K562 (cell line): ENCODE results near the gene PRR7. TPM values are rescaled to one million over a fixed set of nuclear protein-coding genes. Genes with fewer than 3 reads are reported as not detected.

Source experiments
- ATAC-seq: fragments of 200-7000 bp; cut with Tn5 transposase; 3 replicates; pipeline ENCODE4 v1.9.1; 2020; ENCODE audit warnings: moderate library complexity
- BruUV-seq: library from RNA; stranded (reverse); fragments of 400-500 nt; replicated peaks from 2 replicates; lab custom pipeline; 2021; lab: Mats Ljungman, UMichigan
- CTCF ChIA-PET: fragments of 300-600 bp; formaldehyde crosslinking; extraction: SDS; loops from one replicate; lab custom pipeline; 2021; ENCODE audit warnings: low intra/inter-chr PET ratio; lab: Yijun Ruan, JAX
- POLR2A ChIA-PET: fragments of 300-600, 350-650 bp; sonication (Branson Sonifier 250); formaldehyde crosslinking; extraction: SDS; loops from one replicate; lab custom pipeline; 2021; ENCODE audit warnings: antibody characterized with exemption, inconsistent platforms; lab: Yijun Ruan, JAX
- DNase-seq, 4 experiments: peaks; one replicate each; pipeline versions ENCODE4 v3.0.0 to v3.0.0-alpha.2; 2011 to 2018; ENCODE audit warnings: low spot score in 3 of 4, mixed read lengths in 3 of 4; ENCODE audit errors: extremely low read depth in 1 of 4
- FAIRE-seq: peaks from 2 replicates; lab custom pipeline; 2011; peaks lifted over from hg19 to GRCh38; lab: Jason Lieb, UNC
- H2AFZ ChIP-seq: 2 replicates; pipeline ENCODE4 v1.6.0; 2011; ENCODE audit warnings: low read depth, low read length, control low read depth, inconsistent platforms
- H3K27ac ChIP-seq: fragments of 200-600 bp; 3 replicates; pipeline ENCODE4 v1.8.0; 2011; ENCODE audit warnings: low read depth, mild to moderate bottlenecking, control low read depth, inconsistent platforms, low read length, moderate library complexity, mixed read lengths; ENCODE audit errors: extremely low read depth
- H3K27me3 ChIP-seq, 2 experiments: fragments of 300-600 bp in 1 of 2; 2 replicates in 1 of 2; 3 replicates in 1 of 2; pipeline versions ENCODE4 v1.6.0 to v1.8.0; 2011; ENCODE audit warnings: inconsistent platforms in 2 of 2, low read length in 2 of 2, mild to moderate bottlenecking in 1 of 2, mixed read lengths in 1 of 2, moderate library complexity in 1 of 2; ENCODE audit not compliant: control insufficient read depth in 2 of 2, insufficient read depth in 2 of 2
- H3K36me3 ChIP-seq: fragments of 300-600 bp; 3 replicates; pipeline ENCODE4 v1.8.0; 2011; ENCODE audit warnings: mild to moderate bottlenecking, low read length, inconsistent platforms; ENCODE audit not compliant: control insufficient read depth, insufficient read depth
- H3K4me1 ChIP-seq, 2 experiments: fragments of 200-600 bp in 1 of 2; replicated peaks in 1 of 2; 2 replicates in 1 of 2; 3 replicates in 1 of 2; pipeline versions ENCODE4 v1.5.1 to v1.8.0; 2011; ENCODE audit warnings: inconsistent platforms in 2 of 2, low read length in 2 of 2, mild to moderate bottlenecking in 1 of 2, mixed read lengths in 1 of 2, moderate library complexity in 1 of 2; ENCODE audit not compliant: control insufficient read depth in 2 of 2, insufficient read depth in 2 of 2
- H3K4me2 ChIP-seq: 2 replicates; pipeline ENCODE4 v1.6.1; 2011; ENCODE audit warnings: low read length, control low read depth, inconsistent platforms, mixed read lengths; ENCODE audit not compliant: insufficient read depth
- H3K4me3 ChIP-seq: fragments of 200-600 bp; sonication (generic), shearing (Covaris generic); 2 replicates; pipeline ENCODE4 v1.5.1; 2016; ENCODE audit warnings: control low read depth, inconsistent platforms
- H3K79me2 ChIP-seq: fragments of 200-600 bp; 3 replicates; pipeline ENCODE4 v1.8.0; 2011; ENCODE audit warnings: low read length, inconsistent platforms; ENCODE audit not compliant: control insufficient read depth, insufficient read depth
- H3K9ac ChIP-seq, 2 experiments: 2 replicates each; pipeline versions ENCODE4 v1.6.0 to v1.6.1; 2011; ENCODE audit warnings: low read depth in 2 of 2, low read length in 2 of 2, control low read depth in 1 of 2, inconsistent platforms in 1 of 2, mild to moderate bottlenecking in 1 of 2, mixed read lengths in 1 of 2; ENCODE audit not compliant: insufficient read depth in 1 of 2
- H3K9me1 ChIP-seq: one replicate; pipeline ENCODE4 v1.6.0; 2011; ENCODE audit warnings: inconsistent platforms, mild to moderate bottlenecking, low read length, moderate library complexity; ENCODE audit not compliant: control insufficient read depth, insufficient read depth
- H3K9me3 ChIP-seq: replicated peaks from 2 replicates; pipeline ENCODE4 v1.5.1; 2011; ENCODE audit warnings: low read depth, low read length, inconsistent platforms; ENCODE audit not compliant: control insufficient read depth, insufficient read depth
- H4K20me1 ChIP-seq: replicated peaks from 2 replicates; pipeline ENCODE4 v1.6.1; 2011; ENCODE audit warnings: low read length, inconsistent platforms, mixed read lengths; ENCODE audit not compliant: control insufficient read depth, insufficient read depth
- CHCHD3 ChIP-seq: fragments of 250-450 bp; sonication (Bioruptor Pico); IDR thresholded peaks from 2 replicates; pipeline ENCODE4 v2.1.2; 2022; ENCODE audit warnings: mild to moderate bottlenecking
- CHD1 ChIP-seq: fragments of 200-600 bp; sonication (generic); IDR thresholded peaks from one replicate; pipeline ENCODE4 v1.6.1; 2012; ENCODE audit warnings: mild to moderate bottlenecking, moderate library complexity, low read length, inconsistent platforms
- ERF ChIP-seq: fragments of 450-650 bp; formaldehyde crosslinking; IDR thresholded peaks from 2 replicates; pipeline ENCODE4 v1.4.0; 2020; ENCODE audit warnings: mild to moderate bottlenecking, mixed read lengths
- FOXA3 ChIP-seq, 2 experiments: fragments of 450-650 bp in 1 of 2; sonication (generic) in 1 of 2; formaldehyde crosslinking; IDR thresholded peaks in 1 of 2; conservative IDR thresholded peaks in 1 of 2; 2 replicates each; pipeline versions ENCODE4 v1.4.0 to v1.8.0; 2020 to 2022; ENCODE audit warnings: mild to moderate bottlenecking in 2 of 2, missing genetic modification reagents in 1 of 2
- KLF16 ChIP-seq: IDR thresholded peaks from 2 replicates; pipeline ENCODE4 v1.6.1; 2016; ENCODE audit warnings: antibody characterized with exemption
- MAX ChIP-seq: sonication (generic); formaldehyde crosslinking; IDR thresholded peaks from 2 replicates; pipeline ENCODE4 v1.9.0; 2022; ENCODE audit warnings: mild to moderate bottlenecking, missing genetic modification reagents
- NR2C2 ChIP-seq, 2 experiments: fragments of 200-800 bp in 1 of 2; sonication (Bioruptor generic) in 1 of 2; sonication (generic) in 1 of 2; formaldehyde crosslinking in 1 of 2; IDR thresholded peaks; 2 replicates each; pipeline versions ENCODE4 v1.6.1 to v1.8.0; 2016 to 2022; ENCODE audit warnings: mild to moderate bottlenecking in 1 of 2, missing compliant biosample characterization in 1 of 2, missing genetic modification characterization in 1 of 2, missing genetic modification reagents in 1 of 2
- RBM22 ChIP-seq: fragments of 200-400 bp; formaldehyde crosslinking; IDR thresholded peaks from 2 replicates; pipeline ENCODE4 v1.6.1; 2018; ENCODE audit warnings: low read length, low read depth; ENCODE audit not compliant: poor library complexity, severe bottlenecking
- RBM39 ChIP-seq: fragments of 200-400 bp; formaldehyde crosslinking; optimal IDR thresholded peaks from 2 replicates; pipeline ENCODE3; 2018; ENCODE audit warnings: low read depth, low read length
- SRF ChIP-seq, 2 experiments: fragments of 250-450, 450-650 bp in 1 of 2; sonication (Bioruptor Pico) in 1 of 2; sonication (generic) in 1 of 2; formaldehyde crosslinking; IDR thresholded peaks; 2 replicates each; pipeline versions ENCODE4 v1.5.0 to v1.5.1; 2020 to 2022; ENCODE audit warnings: mild to moderate bottlenecking in 1 of 2, missing genetic modification reagents in 1 of 2
- ZNF140 ChIP-seq: fragments of 250-450 bp; sonication (Bioruptor Pico); IDR thresholded peaks from 2 replicates; pipeline ENCODE4 v1.8.0; 2021; ENCODE audit warnings: moderate library complexity, mild to moderate bottlenecking, inconsistent platforms
- ZNF24 ChIP-seq: fragments of 450-650 bp; IDR thresholded peaks from 2 replicates; pipeline ENCODE4 v1.6.1; 2016
- WGBS: fragments of 100-300 bp; shearing (Covaris generic); methylation state at CpG from one replicate; pipeline ENCODE4 v1.1.6; 2016; ENCODE audit warnings: low coverage, mixed read lengths; ENCODE audit not compliant: insufficient coverage; ENCODE audit errors: missing lambda C conversion rate; 5-methylcytosine and 5-hydroxymethylcytosine counted together
- in situ Hi-C: fragments of 300-500 bp; cut with MboI; formaldehyde crosslinking; loops from 4 replicates; pipeline ENCODE4 v1.15.0; 2018; ENCODE audit warnings: inconsistent platforms, mixed read lengths
- intact Hi-C: fragments of 100-400 bp; cut with micrococcal nuclease; formaldehyde crosslinking; loops from 2 replicates; pipeline ENCODE4 v1.14.2; 2022
- polyA plus RNA-seq, 8 experiments: library from polyadenylated mRNA; depleted of rRNA in 4 of 8; stranded (reverse) in 5 of 8; unstranded in 3 of 8; fragments of >200 nt; fragmentation: Nextera tagmentation in 2 of 8; fragmentation: Illumina TruSeq in 1 of 8; extraction: Ambion mirVana in 2 of 8; extraction: Trizol in 1 of 8; gene quantifications; 2 replicates each; pipeline versions ENCODE4 v1.2.1 to v1.2.3, GENCODE V29; 2011 to 2014; ENCODE audit warnings: inconsistent platforms in 1 of 8, missing spikeins in 1 of 8
- total RNA-seq, 7 experiments: library from RNA; depleted of rRNA in 6 of 7; stranded (reverse); fragments of >200 nt in 6 of 7; fragmentation: Illumina TruSeq in 2 of 7; extraction: Trizol in 2 of 7; gene quantifications; 2 replicates each; pipeline versions ENCODE4 v1.2.1 to v1.2.3, GENCODE V29; 2011 to 2021; ENCODE audit warnings: low replicate concordance in 1 of 7
- TF ChIP-seq, protein P1 (sequence below): fragments of 200-800 bp; sonication (Bioruptor generic); IDR thresholded peaks from 2 replicates; pipeline ENCODE4 v1.6.1; 2017; ENCODE audit warnings: missing genetic modification characterization, missing compliant biosample characterization

PRR7 gene
- total and polyA plus RNA-seq, 9 of the 15 experiments (the other 6 are each of a cell fraction or from before 2014, with no cell fraction given), result 0.80 to 11.3 (median 10.4) TPM; not detected in 4

DNA sequence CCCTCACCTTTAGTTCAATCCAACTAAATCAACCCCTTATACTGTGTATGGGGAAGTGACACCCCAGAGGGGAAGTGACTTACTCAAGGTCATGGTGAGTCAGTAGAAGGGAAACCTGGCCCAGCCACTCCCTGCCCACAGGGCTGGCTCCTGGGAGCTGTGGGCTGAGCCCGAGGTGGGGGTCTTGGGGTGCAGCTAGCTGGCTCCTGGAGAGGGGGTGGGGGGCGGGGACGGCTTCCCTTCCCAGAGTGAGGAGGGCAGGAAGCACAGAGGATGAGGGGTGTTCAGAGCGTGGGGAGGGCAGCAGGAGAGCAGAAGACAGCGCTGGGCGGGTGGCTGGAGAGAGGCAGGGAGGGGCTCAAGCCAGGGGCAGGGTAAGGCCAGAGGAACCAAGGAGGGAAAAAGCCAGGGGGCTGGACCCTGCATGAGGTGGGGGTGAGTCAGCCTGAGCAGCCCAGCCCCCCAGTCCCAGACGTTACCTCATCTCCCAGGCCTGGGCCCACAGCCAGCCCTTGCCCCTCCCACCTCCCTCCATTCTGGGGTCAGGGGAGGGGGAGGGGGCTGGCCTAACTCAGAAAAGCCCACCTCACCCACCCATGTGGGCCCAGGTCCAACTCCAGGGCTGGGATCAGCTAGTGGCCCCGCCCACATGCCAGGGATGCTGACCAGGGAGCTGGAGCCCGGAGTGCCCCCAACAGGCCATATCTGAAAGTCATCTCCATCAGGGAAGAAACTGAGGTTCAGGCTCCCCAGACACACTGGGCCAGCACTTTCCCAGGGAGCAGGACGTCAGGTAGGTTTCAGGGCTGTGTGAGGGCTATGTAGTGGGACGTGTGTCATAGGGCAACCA is 48.0 kb downstream of the PRR7 start (continued):
- 0 out of 2 replicates have a peak, but pooled peaks have one; percentile 6 for TF ChIP-seq MAX
- TF ChIP-seq, all 486 proteins: peak for 42

GRCh38 chr5:177495243-177496060 is 48.8 kb downstream of the PRR7 start:
- intact Hi-C loops, result loop anchor here (2.0 to 5.0 kb wide), 2 partner anchors 59 to 178 kb away; partner anchors contain the start of gene FAM193B
- peak overlapping the region; percentile 82 for H3K4me3 ChIP-seq
- H3K79me2 ChIP-seq, result peaks cover 51% of the 10 kb centered on the region
- no peaks in the 10 kb centered on the region for H3K9me1 ChIP-seq
- ATAC-seq, result 0 out of 3 replicates have a peak, but pooled peaks have one; percentile 2
- peak; percentile 73 for FAIRE-seq
- peaks cover 3% of the 10 kb centered on the region; the same call in 1 of the 2 replicates for H4K20me1 ChIP-seq
- ChIA-PET POLR2A (interaction anchor here (0.7 to 2.0 kb wide), 16 partner anchors 9 to 365 kb away, joined by 3 to 10 read pairs (median 4); no protein-coding TSS in a partner anchor), CTCF (interaction anchor here (1.1 kb wide), 1 partner anchor 92 kb away, joined by 3 read pairs; no protein-coding TSS in a partner anchor)
- peaks cover 49% of the 10 kb centered on the region; the same call in 2 of the 3 replicates for H3K36me3 ChIP-seq
- H3K9me3 ChIP-seq, result no peaks in the 10 kb centered on the region
- 57% methylated on average over 13 of the region's 14 CpGs for WGBS
- H3K27ac ChIP-seq, result peak overlapping the region; percentile 95
- H3K4me2 ChIP-seq, result peak overlapping the region; percentile 91
- H3K9ac ChIP-seq, result peak overlapping the region; percentile 89 to 98
- H2AFZ ChIP-seq, result no peak overlapping the region
- H3K4me1 ChIP-seq, result peaks cover 51 to 95% of the 10 kb centered on the region in 2 experiments
- in situ Hi-C loops, result no loop called here
- BruUV-seq, result TSS peak; percentile 54
- no peaks in the 10 kb centered on the region for H3K27me3 ChIP-seq
- peak in 1 of 4 experiments; percentile 79 for DNase-seq
- TF ChIP-seq KLF16 (no peak), SRF (CRISPR knock-in tag; IDR thresholded peaks at IDR 0.05) (peak in 1 of 2 experiments; percentile 94; a peak in 2 of 4 replicates), RBM39 (no peak), RBM22 (peak; percentile 28), ZNF24 (no peak), ERF (no peak), FOXA3 (CRISPR knock-in tag; conservative IDR thresholded peaks at IDR 0.05 in 1 of 2, IDR thresholded peaks at IDR 0.05 in 1 of 2) (0 out of 4 replicates have a peak, but pooled peaks of 1 of the 2 experiments have one; percentile 32), ZNF140 (CRISPR knock-in tag) (no peak), NR2C2 (CRISPR knock-in tag; IDR thresholded peaks at IDR 0.05) (no peak), NR2C2 (tag; IDR thresholded peaks at IDR 0.05) (peak; percentile 47; the same call in 1 of the 2 replicates), CHCHD3 (CRISPR knock-in tag) (no peak), CHD1 (peak; percentile 51)
- TF ChIP-seq, protein P1, sequence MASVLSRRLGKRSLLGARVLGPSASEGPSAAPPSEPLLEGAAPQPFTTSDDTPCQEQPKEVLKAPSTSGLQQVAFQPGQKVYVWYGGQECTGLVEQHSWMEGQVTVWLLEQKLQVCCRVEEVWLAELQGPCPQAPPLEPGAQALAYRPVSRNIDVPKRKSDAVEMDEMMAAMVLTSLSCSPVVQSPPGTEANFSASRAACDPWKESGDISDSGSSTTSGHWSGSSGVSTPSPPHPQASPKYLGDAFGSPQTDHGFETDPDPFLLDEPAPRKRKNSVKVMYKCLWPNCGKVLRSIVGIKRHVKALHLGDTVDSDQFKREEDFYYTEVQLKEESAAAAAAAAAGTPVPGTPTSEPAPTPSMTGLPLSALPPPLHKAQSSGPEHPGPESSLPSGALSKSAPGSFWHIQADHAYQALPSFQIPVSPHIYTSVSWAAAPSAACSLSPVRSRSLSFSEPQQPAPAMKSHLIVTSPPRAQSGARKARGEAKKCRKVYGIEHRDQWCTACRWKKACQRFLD, result no peak
